NB4 (cell line): ENCODE measurements around the gene DIS3L2.
A peak's percentile ranks its signal among the peaks of the same experiment; 100 is the strongest.

Source experiments
- DNase-seq: peaks from one replicate; pipeline ENCODE4 v3.0.0; 2010; ENCODE audit warnings: low read depth
- H3K4me3 ChIP-seq: one replicate; pipeline ENCODE4 v1.5.1; 2011; ENCODE audit warnings: mild to moderate bottlenecking, low read depth, low read length, moderate library complexity
- MYC ChIP-seq: IDR thresholded peaks from 2 replicates; pipeline ENCODE4 v1.6.1; 2011; ENCODE audit warnings: low read depth, low read length
- POLR2A ChIP-seq: IDR thresholded peaks from 2 replicates; pipeline ENCODE4 v1.6.1; 2011; ENCODE audit warnings: mild to moderate bottlenecking; ENCODE audit not compliant: insufficient read length; ENCODE audit errors: extremely low read depth
- TF ChIP-seq, protein P1 (sequence below): IDR thresholded peaks from 2 replicates; pipeline ENCODE4 v1.6.1; 2011; ENCODE audit warnings: low read depth, low read length
- TF ChIP-seq, protein P2 (sequence below): IDR thresholded peaks from one replicate; pipeline ENCODE4 v1.5.1; 2012; ENCODE audit warnings: low read depth, low read length

The DIS3L2 gene

DNA sequence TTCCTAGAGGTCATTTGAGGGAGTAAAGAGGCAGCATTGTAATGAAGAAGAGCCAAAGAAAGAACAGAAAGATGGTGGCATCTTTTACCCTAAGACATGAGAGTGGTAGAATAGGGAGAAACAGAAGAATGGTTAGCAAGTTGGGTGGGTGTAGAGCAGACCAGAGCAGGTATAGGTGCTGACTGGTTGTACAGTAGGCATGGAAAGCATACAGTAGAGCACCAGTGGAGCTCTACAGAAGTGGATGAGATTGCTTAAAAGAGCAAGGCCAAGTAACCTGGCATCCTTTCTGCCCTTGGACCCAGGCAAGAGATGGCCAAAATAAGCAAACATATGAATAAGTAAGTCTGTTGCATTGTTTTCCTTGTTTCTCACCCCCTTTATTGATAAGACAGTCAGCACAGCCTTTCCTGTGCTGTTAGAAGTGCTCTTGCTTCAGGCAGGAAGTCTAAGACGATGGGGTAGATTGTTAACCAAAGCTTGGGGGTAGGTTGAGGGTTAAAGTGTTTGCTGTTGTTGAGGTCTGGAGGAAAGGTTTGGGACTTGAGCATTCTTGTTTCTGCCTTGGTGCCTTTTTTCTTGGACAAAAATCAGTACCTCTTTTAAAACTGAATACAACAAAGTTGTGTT, 76.9 kb downstream of the DIS3L2 start:
- DNase-seq, result no peak
- TF ChIP-seq, protein P1, sequence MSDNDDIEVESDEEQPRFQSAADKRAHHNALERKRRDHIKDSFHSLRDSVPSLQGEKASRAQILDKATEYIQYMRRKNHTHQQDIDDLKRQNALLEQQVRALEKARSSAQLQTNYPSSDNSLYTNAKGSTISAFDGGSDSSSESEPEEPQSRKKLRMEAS, result no peak
- TF ChIP-seq, protein P2, sequence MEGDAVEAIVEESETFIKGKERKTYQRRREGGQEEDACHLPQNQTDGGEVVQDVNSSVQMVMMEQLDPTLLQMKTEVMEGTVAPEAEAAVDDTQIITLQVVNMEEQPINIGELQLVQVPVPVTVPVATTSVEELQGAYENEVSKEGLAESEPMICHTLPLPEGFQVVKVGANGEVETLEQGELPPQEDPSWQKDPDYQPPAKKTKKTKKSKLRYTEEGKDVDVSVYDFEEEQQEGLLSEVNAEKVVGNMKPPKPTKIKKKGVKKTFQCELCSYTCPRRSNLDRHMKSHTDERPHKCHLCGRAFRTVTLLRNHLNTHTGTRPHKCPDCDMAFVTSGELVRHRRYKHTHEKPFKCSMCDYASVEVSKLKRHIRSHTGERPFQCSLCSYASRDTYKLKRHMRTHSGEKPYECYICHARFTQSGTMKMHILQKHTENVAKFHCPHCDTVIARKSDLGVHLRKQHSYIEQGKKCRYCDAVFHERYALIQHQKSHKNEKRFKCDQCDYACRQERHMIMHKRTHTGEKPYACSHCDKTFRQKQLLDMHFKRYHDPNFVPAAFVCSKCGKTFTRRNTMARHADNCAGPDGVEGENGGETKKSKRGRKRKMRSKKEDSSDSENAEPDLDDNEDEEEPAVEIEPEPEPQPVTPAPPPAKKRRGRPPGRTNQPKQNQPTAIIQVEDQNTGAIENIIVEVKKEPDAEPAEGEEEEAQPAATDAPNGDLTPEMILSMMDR, result no peak
- TF ChIP-seq MYC, result no peak
- TF ChIP-seq POLR2A, result no peak
- H3K4me3 ChIP-seq, result no peak overlapping the region

DNA sequence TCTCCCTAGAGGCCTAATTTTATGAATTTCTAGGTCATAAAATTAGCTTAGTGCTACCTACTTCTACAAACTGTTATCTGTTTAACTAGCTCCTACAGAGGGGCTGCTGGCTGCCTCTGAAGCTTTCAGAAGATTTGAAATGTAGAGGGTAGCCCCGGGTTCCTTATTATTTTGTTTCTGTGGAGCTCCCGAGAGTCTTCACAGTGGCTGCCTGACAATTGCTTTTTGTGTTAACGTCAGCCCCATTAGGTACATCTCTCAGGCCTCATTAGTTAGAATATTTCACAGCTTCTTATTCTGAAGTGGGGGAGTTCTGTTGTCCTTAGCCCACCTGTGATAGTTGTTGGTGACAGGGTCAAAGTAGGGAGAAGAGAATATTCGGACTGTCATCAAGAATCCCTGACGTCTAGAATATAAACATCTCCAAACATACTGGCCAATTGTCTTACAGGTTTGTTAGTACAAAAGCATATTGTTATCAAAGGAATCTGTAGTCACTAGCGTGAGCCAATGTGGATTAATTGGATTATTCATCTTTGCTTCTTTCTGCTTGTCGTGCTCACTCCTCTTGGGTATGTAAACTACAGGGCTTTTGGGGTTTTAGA, 77.5 kb downstream of the DIS3L2 start:
- TF ChIP-seq MYC, result no peak
- no peak for DNase-seq

DNA sequence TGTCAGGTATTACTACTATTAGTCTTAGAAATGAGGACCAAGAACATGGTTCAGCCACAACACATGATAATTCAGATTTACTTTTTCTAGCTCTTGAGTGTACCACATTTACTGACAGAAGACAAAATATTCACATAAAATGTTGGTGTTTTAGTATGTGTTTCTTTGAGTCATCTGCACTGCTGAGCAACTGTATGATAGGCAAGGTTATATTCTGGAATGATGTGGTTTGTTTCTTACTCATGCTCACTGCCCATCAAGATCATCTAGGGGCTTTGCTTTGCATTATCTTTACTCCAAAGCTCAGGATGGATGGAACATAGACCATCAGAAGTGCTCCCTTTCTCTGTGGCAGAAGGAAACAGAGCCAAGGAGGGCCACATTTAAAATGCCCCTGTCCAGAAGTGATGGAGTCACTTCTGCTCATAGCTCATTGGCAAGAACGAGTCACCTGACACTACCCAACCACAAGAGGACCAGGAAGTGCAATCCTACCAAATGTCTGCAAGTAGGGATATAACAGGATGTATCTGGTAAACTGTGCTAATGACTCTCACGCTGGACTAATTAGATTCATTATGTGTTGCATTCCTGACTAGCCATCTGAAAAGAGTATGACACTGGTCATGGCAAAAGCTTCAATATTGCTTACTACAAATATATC, 81.5 kb downstream of the DIS3L2 start:
- TF ChIP-seq, protein P1, result no peak
- TF ChIP-seq, protein P2, result no peak
- H3K4me3 ChIP-seq, result no peak overlapping the region
- peak; percentile 27 for DNase-seq

More for the DNA sequence above, 77.5 kb downstream of the DIS3L2 start:
- no peak overlapping the region for H3K4me3 ChIP-seq

DNA sequence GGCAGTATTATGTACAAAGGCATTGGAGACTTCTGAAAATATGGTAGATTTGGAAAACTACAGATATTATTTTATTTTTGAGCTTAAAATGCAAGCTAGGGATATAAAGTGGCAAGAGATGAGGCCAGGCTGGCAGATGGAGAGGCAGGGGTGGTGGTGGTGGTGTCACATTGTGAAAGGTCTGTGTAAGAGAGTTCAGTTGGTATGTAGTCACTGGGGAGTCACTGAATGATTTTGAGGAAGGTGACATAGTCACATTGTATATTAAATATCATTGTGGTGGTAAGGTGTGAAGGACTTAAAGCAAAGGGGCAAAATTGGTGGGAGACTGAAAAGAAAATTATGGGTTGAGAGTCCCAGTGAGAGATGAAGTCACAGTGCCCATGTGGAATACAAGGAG, 82.5 kb downstream of the DIS3L2 start:
- no peak overlapping the region for H3K4me3 ChIP-seq
- TF ChIP-seq MYC (no peak), POLR2A (no peak)
- TF ChIP-seq, protein P1, result no peak
- TF ChIP-seq, protein P2, result no peak
- DNase-seq, result no peak

DNA sequence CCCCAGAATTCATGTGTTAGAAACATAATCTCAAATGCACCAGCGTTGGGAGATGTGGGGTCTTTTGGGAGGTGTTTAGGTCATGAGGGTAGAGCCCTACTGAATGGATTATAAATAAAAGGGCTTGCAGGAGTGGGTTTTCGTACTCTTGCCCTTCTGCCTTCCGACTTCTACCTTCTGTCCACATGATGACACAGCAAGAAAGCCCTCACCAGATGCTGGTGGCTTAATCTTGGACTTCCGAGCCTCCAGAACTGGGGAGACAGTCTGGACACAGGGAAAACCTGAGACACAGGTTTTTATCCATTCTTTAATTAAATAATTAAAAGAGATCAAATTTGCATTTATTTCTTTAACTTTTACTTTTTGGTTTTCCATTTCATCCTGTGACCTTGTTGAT, 87.8 kb downstream of the DIS3L2 start:
- DNase-seq, result no peak
- TF ChIP-seq, protein P2, result no peak
- TF ChIP-seq, protein P1, result no peak
- no peak for TF ChIP-seq MYC
- no peak for TF ChIP-seq POLR2A
- H3K4me3 ChIP-seq, result no peak overlapping the region

DNA sequence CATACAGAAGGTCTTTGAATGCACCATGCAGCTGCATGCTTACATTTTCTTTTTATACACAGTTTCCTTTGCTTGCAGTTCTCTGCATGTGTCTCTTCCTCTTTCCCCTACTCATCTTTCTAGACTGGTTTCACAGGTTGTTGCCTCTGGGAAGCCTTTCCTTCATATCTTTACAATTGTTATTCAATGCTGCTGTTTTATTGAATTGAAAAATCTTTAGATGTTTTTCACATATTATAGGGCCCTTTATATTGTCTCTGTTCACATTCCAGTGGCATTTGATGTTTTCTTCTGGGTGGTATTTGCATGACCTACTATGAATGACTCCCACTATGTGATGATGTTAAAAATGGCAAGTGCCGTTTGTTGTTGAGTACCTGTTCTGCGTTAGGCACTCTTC, 91.1 kb downstream of the DIS3L2 start:
- TF ChIP-seq MYC, result no peak
- TF ChIP-seq, protein P1, result no peak
- TF ChIP-seq, protein P2, result no peak
- no peak for TF ChIP-seq POLR2A
- DNase-seq, result no peak
- H3K4me3 ChIP-seq, result no peak overlapping the region
